Activated CD8-positive, alpha-beta T cell treated with anti-CD3 and anti-CD28 coated beads, Interleukin-2, amount 10 ng/mL, durations not matched to agents 7 days and 5 days (primary cell): ENCODE results near the gene VAV2. TPM values are rescaled to one million over a fixed set of nuclear protein-coding genes. Genes with fewer than 3 reads are reported as not detected.

Experiments used
- ATAC-seq: fragments of 150-1000 bp; cut with Tn5 transposase; one replicate; pipeline ENCODE4 v1.10.0; 2021; ENCODE audit warnings: moderate library complexity
- CTCF ChIA-PET: fragments of 350-600 bp; sonication (Branson Sonifier 250); formaldehyde crosslinking; loops from one replicate; lab custom pipeline; 2021; ENCODE audit warnings: antibody characterized with exemption; lab: Charles Lee
- POLR2A ChIA-PET: fragments of 350-600 bp; sonication (Branson Sonifier 250); formaldehyde crosslinking; loops from one replicate; lab custom pipeline; 2021; ENCODE audit warnings: antibody characterized with exemption; lab: Charles Lee
- DNase-seq: peaks from one replicate; pipeline ENCODE4 v3.0.0-alpha.2; 2020
- H3K27ac Mint-ChIP-seq: one replicate; pipeline ENCODE4 v1.8.0; 2021; ENCODE audit warnings: mild to moderate bottlenecking, mixed read lengths
- H3K27me3 Mint-ChIP-seq: one replicate; pipeline ENCODE4 v1.8.0; 2021; ENCODE audit warnings: low read depth, mixed read lengths
- H3K36me3 Mint-ChIP-seq: one replicate; pipeline ENCODE4 v1.8.0; 2021; ENCODE audit warnings: low read depth, mixed read lengths
- H3K4me1 Mint-ChIP-seq: one replicate; pipeline ENCODE4 v1.8.0; 2021; ENCODE audit warnings: low read depth, mixed read lengths
- H3K4me3 Mint-ChIP-seq: one replicate; pipeline ENCODE4 v1.8.0; 2021; ENCODE audit warnings: mild to moderate bottlenecking, mixed read lengths
- H3K9me3 Mint-ChIP-seq: one replicate; pipeline ENCODE4 v1.8.0; 2022; ENCODE audit warnings: mixed read lengths; ENCODE audit not compliant: insufficient read depth
- total RNA-seq, 2 experiments: library from RNA; stranded (reverse); gene quantifications; one replicate each; pipeline ENCODE4 v1.2.3, GENCODE V29; 2021

VAV2 gene
- total RNA-seq, 2 experiments from 2014 or later, result 10.1 to 10.3 TPM

- ChIA-PET POLR2A (no interaction called here), CTCF (interaction anchor here (1.6 to 5.1 kb wide), 2 partner anchors 14 to 109 kb away, joined by 3 to 26 read pairs; no protein-coding TSS in a partner anchor)
- ATAC-seq (no peak), DNase-seq (no peak)
- Mint-ChIP-seq H3K4me1 (peaks cover 14% of the 10 kb centered on the region), H3K27me3 (no peaks in the 10 kb centered on the region), H3K27ac (peak overlapping the region; percentile 46), H3K36me3 (no peaks in the 10 kb centered on the region), H3K4me3 (no peak overlapping the region), H3K9me3 (no peaks in the 10 kb centered on the region)
These were observed 279.7 kb downstream of the VAV2 start for GRCh38 chr9:133712221-133713100.

Other genes with a start within 250 kb of the VAV2 start
- 10 to 100 TPM; 13.5 to 16.0 TPM for gene BRD3OS, start 33.2 kb upstream of the VAV2 start, total RNA-seq
- gene BRD3, start 75.7 kb upstream of the VAV2 start, total RNA-seq, result 10 to 100 TPM; 42.1 to 45.2 TPM
- 10 to 100 TPM; 43.6 to 47.8 TPM for gene WDR5, start 143.8 kb upstream of the VAV2 start, total RNA-seq
- gene RNU6ATAC, start 172.2 kb upstream of the VAV2 start, total RNA-seq, result 10 to 100 TPM; 13.7 to 50.1 TPM